Measurements from ENCODE around the gene CRK.

DNA sequence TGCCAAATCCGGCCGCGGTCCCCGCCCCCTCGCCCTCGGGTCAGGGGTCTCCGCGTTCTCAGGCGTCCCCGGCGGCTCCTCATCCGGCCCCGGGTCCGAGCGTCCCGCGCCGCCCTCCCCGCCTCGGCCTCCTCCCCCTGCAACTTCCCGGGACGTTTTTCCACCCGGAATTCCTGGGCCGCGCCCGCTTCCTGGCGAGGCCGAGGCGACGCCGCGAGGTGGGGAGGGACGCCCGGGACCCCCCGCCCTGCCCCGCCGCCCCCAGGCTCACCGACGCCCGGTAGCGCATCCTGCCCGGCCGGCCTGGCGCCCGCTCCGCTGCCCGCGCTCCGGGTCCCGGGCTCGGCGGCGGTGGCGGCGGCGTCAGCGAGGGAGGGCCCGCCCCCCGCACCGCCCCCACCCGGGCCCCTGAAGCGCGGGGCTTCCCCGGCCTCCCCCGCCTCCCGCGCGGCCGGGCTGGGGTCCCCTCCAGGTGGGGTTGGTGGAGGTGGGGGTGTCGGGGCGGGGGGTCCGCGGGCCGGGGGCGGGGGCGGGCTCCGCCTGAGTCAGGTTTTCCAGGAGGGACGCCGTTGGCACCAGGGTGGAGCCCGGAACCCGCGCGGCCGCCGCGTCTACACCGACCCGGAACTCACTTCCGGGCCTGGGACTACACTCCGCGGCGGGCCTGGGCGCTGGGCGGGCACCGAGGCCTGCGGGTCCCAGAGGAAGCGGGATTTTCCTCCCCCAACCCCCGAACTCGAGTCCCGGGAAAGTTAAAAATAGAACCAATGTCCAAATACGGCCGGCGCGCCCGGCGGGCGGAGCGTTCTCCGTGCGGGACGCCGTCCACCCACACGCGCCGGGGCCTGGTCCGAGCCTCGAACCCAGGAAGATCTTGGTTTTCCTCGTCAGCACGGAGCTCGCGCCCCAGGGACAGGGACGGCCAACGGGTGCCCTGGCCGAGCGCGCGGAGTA is 29.7 kb upstream of the CRK start:
- no peak for TF ChIP-seq POLR2AphosphoS5 (IDR thresholded peaks at IDR 0.05; ENCODE audit: low read depth, low read length)
- TF ChIP-seq SIN3A (IDR thresholded peaks at IDR 0.05; ENCODE audit: borderline replicate concordance, insufficient read depth, low read length), result no peak
- TF ChIP-seq, protein P1, sequence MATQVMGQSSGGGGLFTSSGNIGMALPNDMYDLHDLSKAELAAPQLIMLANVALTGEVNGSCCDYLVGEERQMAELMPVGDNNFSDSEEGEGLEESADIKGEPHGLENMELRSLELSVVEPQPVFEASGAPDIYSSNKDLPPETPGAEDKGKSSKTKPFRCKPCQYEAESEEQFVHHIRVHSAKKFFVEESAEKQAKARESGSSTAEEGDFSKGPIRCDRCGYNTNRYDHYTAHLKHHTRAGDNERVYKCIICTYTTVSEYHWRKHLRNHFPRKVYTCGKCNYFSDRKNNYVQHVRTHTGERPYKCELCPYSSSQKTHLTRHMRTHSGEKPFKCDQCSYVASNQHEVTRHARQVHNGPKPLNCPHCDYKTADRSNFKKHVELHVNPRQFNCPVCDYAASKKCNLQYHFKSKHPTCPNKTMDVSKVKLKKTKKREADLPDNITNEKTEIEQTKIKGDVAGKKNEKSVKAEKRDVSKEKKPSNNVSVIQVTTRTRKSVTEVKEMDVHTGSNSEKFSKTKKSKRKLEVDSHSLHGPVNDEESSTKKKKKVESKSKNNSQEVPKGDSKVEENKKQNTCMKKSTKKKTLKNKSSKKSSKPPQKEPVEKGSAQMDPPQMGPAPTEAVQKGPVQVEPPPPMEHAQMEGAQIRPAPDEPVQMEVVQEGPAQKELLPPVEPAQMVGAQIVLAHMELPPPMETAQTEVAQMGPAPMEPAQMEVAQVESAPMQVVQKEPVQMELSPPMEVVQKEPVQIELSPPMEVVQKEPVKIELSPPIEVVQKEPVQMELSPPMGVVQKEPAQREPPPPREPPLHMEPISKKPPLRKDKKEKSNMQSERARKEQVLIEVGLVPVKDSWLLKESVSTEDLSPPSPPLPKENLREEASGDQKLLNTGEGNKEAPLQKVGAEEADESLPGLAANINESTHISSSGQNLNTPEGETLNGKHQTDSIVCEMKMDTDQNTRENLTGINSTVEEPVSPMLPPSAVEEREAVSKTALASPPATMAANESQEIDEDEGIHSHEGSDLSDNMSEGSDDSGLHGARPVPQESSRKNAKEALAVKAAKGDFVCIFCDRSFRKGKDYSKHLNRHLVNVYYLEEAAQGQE (IDR thresholded peaks at IDR 0.05; ENCODE audit: insufficient read depth in 1 of 2, low read depth in 2 of 2, low read length in 2 of 2), result no peak
- TF ChIP-seq TAF1 (IDR thresholded peaks at IDR 0.05; ENCODE audit: borderline replicate concordance, insufficient read depth, low read length), result no peak
- TF ChIP-seq FOXP2 (optimal IDR thresholded peaks at IDR 0.05; ENCODE audit: borderline replicate concordance, extremely low read depth, extremely low read length, insufficient read depth), result peak; percentile 69
